ENCODE measurements around the gene TRIM9. TPM values are rescaled to one million over a fixed set of nuclear protein-coding genes. Genes with fewer than 3 reads are reported as not detected.
"Not testable (repeated sequence)": the region's sequence is repeated elsewhere in the genome, so short reads cannot be mapped to it uniquely, and the experiment has no call there.

Gene TRIM9
- total RNA-seq, 1 donor from 2014 or later: 1.7 TPM

- peaks cover 12% of the 10 kb centered on the region for H3K4me1 Mint-ChIP-seq (ENCODE audit: low read depth)
- H3K4me3 Mint-ChIP-seq (ENCODE audit: low read depth): peak overlapping the region; percentile 81
- no peak for TF ChIP-seq CTCF (IDR thresholded peaks at IDR 0.05; ENCODE audit: unreplicated experiment)
- H3K27me3 Mint-ChIP-seq: peaks cover 14% of the 10 kb centered on the region
- peak; percentile 29 for DNase-seq (ENCODE audit: low spot score, unreplicated experiment)
- H3K36me3 Mint-ChIP-seq (ENCODE audit: insufficient read depth): no peaks in the 10 kb centered on the region
- H3K9me3 Mint-ChIP-seq (ENCODE audit: low read depth): no peaks in the 10 kb centered on the region
- peak overlapping the region; percentile 71 for H3K27ac Mint-ChIP-seq
Observed at GRCh38 chr14:50943261-50943942, 151.5 kb downstream of the TRIM9 start.

- H3K4me1 Mint-ChIP-seq (ENCODE audit: low read depth); DNase-seq (ENCODE audit: low spot score, unreplicated experiment); H3K36me3 Mint-ChIP-seq (ENCODE audit: insufficient read depth); H3K9me3 Mint-ChIP-seq (ENCODE audit: low read depth); H3K4me3 Mint-ChIP-seq (ENCODE audit: low read depth); H3K27ac Mint-ChIP-seq: not testable (repeated sequence)
- peaks cover 14% of the 10 kb centered on the region for H3K27me3 Mint-ChIP-seq
Observed at GRCh38 chr14:50941638-50942037, 153.3 kb downstream of the TRIM9 start.

DNA sequence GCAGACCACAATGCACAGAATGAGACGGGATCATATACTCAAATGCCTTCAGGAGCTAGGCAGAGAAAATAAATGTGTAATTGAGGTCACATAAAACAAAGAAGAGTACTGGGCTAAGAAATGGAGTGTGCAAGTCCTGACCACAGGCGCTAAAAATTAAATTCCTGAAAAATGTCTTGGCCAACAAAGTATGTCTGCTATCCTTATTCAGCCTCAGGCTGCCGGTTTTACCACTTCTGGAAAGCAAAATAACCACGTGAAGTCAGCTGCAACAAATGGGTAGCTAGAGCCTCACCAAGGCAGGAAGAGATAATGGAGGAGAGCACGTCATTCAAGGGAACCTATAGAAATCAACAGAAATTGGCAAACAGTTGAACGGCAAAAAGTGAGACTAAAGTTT, 153.8 kb downstream of the TRIM9 start:
- H3K4me3 Mint-ChIP-seq (ENCODE audit: low read depth): no peak overlapping the region
- no peak for DNase-seq (ENCODE audit: low spot score, unreplicated experiment)
- no peak for TF ChIP-seq CTCF (IDR thresholded peaks at IDR 0.05; ENCODE audit: unreplicated experiment)
- no peak overlapping the region for H3K27ac Mint-ChIP-seq
- peaks cover 9% of the 10 kb centered on the region for H3K4me1 Mint-ChIP-seq (ENCODE audit: low read depth)
- H3K27me3 Mint-ChIP-seq: peaks cover 14% of the 10 kb centered on the region
- no peaks in the 10 kb centered on the region for H3K36me3 Mint-ChIP-seq (ENCODE audit: insufficient read depth)
- no peaks in the 10 kb centered on the region for H3K9me3 Mint-ChIP-seq (ENCODE audit: low read depth)

GRCh38 chr14:50937800-50938199, 157.1 kb downstream of the TRIM9 start:
- Mint-ChIP-seq H3K4me3 (ENCODE audit: low read depth) (no peak overlapping the region), H3K36me3 (ENCODE audit: insufficient read depth) (no peaks in the 10 kb centered on the region), H3K9me3 (ENCODE audit: low read depth) (no peaks in the 10 kb centered on the region), H3K27me3 (peaks cover 6% of the 10 kb centered on the region), H3K4me1 (ENCODE audit: low read depth) (peaks cover 10% of the 10 kb centered on the region), H3K27ac (no peak overlapping the region)
- no peak for TF ChIP-seq CTCF (IDR thresholded peaks at IDR 0.05; ENCODE audit: unreplicated experiment)
- DNase-seq (ENCODE audit: low spot score, unreplicated experiment): no peak

- DNase-seq (ENCODE audit: low spot score, unreplicated experiment): no peak
- Mint-ChIP-seq H3K27me3 (peaks cover 6% of the 10 kb centered on the region), H3K36me3 (ENCODE audit: insufficient read depth) (no peaks in the 10 kb centered on the region), H3K4me1 (ENCODE audit: low read depth) (peaks cover 10% of the 10 kb centered on the region), H3K4me3 (ENCODE audit: low read depth) (no peak overlapping the region), H3K27ac (no peak overlapping the region), H3K9me3 (ENCODE audit: low read depth) (no peaks in the 10 kb centered on the region)
- no peak for TF ChIP-seq CTCF (IDR thresholded peaks at IDR 0.05; ENCODE audit: unreplicated experiment)
Observed at GRCh38 chr14:50937325-50937724, 157.6 kb downstream of the TRIM9 start.

DNA sequence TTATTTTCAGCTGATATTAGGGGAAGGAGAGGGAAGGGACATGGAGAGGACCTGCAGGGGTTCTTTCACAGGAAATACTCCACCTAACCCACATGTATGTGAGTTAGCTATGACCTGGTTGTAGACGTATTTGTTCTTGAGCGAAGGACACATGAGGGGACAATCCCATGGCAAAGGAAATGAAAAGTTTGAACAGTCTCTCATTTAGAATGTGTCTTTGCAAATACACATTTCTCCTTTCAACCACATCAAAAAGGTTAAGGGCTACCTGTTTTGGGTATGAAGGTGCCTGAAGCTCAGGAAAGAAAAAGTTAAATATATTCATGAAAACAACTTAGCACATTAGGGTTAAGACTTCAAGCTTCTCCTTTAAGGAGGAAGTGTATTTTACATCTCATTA, 158.0 kb downstream of the TRIM9 start:
- Mint-ChIP-seq H3K4me3 (ENCODE audit: low read depth) (no peak overlapping the region), H3K27me3 (peaks cover 5% of the 10 kb centered on the region), H3K9me3 (ENCODE audit: low read depth) (no peaks in the 10 kb centered on the region), H3K36me3 (ENCODE audit: insufficient read depth) (no peaks in the 10 kb centered on the region), H3K4me1 (ENCODE audit: low read depth) (peaks cover 10% of the 10 kb centered on the region), H3K27ac (no peak overlapping the region)
- no peak for DNase-seq (ENCODE audit: low spot score, unreplicated experiment)
- no peak for TF ChIP-seq CTCF (IDR thresholded peaks at IDR 0.05; ENCODE audit: unreplicated experiment)

All from progenitor cell of endocrine pancreas (in vitro differentiated cells).